HG03039 (cell line): ENCODE measurements around the gene CCDC92.

ENCODE experiments used
- ATAC-seq: cut with Tn5 transposase; IDR thresholded peaks from one replicate; pipeline ENCODE4 v1.9.1; 2021; ENCODE audit warnings: mild to moderate bottlenecking, moderate library complexity; ENCODE audit not compliant: unreplicated experiment

CCDC92 gene

DNA sequence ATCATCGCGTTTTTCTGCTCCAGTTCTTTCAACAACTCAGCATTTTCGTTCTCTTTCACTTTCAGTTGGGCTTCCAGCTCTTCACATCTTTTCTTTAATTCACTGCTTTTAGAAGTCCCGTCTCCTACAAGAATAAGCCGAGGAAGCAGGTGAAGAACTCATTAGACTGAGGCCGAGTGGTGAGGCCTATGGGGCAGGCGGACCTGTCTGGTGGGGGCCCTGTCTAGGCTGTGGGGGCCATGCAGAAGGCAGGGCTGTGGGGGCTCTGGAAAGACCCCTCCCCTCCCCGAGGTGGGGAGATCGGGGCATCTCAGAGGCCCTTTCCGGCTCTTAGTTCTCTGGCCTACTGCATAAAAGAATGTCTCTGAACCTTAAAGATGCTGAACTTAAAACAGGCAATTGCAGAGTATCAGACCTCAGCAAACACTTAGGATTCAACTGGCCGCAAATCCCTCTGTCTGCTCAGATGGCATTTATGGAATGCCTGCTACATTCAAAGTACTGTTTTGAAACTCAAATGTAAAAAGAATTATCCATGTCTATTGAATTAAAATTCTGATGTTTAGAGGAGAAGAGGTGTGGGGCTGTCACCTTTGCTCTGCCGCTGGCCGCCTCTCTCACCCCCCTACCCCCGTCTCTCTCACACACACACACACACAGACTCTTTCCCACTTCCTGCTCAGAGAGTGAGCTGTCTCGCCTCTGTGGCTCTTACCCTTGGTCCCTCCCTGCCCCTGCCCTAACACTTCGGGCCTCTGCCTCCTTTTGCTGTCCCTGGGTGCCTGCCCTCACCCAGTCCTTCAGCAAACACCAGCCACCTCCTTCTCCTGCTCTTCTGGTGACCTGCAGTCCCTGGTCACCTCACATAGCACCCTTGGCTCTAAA lies 34.7 kb downstream of the CCDC92 start:
- ATAC-seq: no peak

DNA sequence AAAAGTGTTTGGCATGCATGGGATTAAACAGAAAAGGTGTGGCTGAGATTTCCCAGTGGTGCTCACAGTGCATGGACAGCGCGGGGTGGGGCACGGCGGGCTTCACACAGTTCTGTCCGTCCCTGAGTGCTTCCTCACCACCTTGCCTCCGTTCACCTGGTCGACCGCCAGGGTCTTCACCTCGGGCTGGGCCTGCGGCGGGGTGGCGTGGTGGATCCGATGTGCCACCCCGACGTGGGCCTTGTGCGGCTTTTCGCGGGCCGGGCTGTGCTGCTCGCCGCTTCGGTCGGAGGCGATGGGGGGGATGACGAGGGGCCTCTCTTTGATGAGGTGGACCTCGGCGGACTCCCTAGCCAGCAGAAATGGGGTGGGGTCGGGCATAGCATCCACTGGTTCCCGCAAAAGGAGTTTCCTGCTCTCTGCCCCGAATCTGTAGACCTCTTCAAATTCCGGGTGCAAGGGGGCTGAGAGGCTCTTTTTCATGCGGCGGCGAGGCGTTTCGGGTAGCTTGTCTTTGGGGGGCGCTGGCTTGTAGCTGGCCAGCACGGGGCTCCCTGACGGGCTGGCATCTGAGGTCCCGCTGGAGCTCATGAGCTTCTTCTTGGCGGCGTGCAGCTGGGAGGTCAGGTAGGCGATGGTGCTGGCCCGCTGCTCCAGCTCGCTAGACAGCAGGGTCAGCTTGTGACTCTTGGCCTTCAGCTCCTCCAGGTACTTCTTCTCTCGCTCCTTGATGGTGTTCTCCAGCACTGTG lies 35.5 kb downstream of the CCDC92 start:
- no peak for ATAC-seq

DNA sequence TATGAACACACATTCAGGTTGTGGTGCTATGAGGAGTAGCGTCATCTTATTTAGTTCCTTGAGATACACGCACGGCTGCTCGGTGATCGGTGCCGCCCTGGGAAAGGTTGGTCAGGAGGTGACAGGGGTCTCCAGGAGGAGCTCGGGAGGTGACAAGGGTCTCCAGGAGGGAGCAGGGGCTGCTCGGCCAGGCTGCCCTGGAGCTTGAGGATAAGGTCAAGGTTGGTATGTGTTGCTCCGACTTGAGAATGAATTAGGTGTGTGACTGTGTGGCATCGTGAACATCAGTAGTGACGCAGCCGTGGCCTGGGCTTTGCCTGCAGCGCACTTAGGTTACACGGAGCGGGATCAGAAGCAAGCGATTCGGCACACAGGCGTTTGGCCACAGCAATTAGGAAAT lies 36.2 kb downstream of the CCDC92 start:
- no peak for ATAC-seq

DNA sequence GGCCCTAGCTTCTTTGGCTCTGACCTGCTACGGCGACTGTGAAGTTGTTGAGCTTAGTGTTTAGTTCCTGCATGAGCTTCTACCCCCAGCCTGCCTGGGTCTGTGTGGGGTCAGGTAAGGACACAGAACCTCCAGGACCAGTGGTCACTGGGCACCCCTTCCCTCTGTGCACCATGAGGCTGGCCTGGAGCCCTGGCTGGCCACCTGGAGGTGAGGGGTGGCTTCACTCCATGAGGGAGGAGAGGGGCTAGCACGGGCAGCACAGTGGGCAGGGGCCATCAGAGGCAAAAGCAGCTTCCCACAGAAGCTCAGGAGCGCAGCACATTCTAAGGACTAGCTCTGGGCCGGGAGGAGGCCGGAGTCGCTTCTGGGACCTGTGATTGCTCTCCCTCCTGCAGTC lies 36.7 kb downstream of the CCDC92 start:
- no peak for ATAC-seq

DNA sequence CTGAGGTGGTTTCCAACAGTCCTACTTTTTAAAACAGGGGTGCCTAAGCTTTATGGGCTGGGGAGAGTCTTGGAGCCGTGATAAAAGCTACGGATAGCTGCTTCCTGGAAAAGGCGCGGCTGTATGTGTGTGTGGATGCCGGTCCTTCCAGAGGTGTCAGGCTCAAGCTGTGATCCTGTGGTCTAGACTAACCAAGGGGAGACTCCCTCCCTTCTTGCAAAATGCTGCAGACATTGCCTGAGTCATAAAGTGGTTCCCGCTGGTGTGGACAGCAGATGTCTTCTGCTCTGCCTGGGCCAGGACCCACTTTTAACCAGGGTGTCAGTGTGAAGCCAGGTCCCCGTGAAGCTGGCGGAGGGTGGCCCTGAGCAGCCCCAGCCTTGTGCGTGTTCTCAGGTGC lies 37.8 kb downstream of the CCDC92 start:
- no peak for ATAC-seq

DNA sequence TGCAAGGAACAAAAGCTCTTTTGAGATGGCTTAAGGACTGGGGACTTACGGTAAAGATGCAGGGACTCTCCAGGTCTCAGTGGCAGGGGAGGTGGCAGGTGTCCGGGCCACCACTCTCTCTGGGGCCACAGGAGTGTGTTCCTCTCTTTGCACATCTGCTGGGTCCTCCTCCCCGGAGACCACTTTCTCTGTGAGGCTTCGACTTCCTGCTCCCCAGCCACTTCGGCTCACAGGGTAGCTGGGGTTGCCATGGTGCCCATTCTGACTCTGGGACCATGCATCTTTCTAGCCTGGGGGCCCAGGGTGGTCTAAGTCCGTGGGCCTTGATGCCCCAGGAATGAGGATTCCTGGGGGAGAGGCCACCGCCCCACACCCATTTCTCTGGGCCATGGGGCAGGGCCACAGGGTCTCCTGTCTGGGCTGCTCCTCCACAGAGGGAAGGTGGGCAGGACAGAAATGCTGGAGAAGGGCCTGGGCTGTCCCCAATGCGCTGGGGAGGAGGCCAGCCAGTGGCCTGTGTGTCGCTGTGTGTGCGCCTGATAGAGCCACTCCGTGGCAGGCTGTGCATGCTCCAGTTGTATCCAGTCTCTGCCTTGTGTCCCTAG lies 38.5 kb downstream of the CCDC92 start:
- no peak for ATAC-seq

DNA sequence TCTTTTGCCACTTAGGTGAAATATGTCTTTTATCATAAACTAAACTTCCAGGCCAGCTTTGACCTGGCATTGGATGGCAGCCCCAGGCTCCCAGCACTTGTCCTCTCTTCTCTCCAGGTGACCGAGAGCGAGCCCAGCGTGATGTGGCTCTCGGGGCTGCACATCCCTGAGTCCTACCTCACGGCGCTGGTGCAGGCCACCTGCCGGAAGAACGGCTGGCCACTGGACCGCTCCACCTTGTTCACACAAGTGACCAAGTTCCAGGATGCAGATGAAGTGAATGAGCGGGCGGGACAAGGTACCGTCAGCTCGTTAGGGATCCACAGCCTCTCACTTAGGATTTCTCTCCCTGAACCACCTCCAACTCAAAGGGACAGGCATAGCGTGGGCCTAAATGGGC lies 39.4 kb downstream of the CCDC92 start:
- no peak for ATAC-seq

DNA sequence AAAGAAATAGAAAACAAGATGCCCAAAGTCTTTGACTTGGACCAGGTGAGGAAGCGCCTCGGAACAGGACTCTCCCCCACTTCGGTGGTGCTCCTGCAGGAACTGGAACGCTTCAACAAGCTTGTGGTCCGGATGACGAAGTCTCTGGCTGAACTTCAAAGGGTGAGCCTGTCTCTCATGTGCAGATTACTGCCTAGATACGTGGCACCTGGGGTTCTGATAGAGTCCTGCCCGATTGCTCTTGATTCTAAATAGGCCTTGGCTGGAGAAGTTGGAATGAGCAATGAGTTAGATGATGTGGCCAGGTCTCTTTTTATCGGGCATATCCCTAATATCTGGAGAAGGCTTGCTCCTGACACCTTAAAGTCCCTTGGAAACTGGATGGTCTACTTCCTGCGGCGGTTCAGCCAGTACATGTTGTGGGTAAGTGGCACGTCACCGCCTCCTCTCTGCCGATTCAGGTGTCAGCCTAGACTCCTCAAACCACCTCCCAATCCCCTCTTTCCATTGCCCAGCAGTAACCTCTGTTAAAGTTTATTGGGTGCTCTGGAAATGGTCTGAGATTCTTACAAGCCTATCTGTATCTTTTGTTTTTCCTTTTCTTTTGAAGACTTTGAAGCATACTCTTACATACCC lies 40.8 kb downstream of the CCDC92 start:
- ATAC-seq: no peak

DNA sequence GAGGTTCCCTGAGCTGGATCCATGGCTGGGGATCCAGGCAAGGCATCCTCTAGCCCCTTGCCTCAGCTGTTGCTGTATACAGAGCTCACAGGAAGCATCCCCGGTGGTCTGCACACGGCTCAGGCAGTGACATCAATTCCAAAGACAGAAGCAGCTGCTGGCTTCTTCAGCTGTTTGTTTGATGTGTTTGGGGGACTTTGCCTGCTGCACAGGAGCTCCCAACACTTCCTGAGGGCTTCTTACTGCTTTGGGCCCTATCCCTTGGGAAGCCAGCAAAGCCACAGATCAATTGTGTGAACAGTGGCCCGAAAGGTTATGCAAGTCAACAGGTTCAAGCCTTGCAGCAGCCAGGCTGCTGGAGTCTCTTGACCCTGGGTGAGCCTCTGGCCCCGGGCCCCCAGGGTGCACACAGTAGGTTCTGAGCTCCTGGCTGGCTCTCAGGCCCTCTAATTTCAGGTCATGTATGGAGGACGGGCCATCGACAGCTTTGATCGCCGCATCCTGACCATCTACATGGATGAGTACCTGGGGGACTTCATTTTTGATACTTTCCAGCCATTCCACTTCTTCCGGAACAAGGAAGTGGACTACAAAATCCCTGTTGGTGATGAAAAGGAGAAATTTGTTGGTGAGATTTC lies 42.6 kb downstream of the CCDC92 start:
- no peak for ATAC-seq

DNA sequence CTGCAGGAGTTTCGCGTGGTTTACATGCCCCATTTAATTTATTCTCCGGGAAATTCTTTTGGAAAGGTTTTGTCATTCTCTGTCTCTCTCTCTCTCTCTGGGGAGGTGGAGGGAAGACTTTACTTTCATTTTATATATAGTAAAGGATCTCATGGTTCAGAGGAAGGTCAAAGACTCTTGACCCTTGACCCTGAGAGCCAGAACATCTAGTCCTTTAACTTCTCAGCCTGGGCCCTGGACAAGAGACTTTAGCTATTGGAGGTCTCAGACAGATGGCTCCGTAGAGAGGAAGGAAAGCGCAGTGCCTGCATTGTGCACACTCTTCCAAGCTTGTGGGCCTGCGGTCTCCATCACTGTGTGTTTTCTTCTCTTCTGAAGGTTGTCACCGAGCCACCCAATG lies 43.7 kb downstream of the CCDC92 start:
- ATAC-seq: no peak

DNA sequence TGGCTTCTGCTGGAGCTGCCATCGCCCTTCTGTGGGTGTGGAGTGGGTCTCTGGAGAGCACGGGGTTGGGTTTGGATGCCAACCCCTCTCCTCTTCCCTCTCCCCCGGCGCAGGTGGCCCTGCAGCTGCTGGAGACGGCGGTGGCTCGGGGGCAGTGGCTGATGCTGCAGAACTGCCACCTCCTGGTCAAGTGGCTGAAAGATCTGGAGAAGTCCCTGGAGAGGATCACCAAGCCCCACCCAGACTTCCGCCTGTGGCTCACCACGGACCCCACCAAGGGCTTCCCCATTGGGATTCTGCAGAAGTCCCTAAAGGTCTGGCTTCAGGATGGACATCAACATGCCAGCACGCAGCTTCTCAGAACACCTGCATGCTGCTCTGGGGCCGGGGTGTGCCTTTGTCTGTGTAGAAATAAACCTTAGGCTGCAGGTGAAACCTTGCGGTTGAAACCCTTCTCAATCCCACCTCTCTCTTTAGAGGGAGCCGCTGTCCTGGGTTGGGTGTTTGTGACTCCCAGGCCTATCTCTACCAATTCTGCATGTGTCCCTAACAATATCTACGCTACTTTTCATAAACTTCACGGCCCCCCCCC lies 44.3 kb downstream of the CCDC92 start:
- ATAC-seq: no peak

DNA sequence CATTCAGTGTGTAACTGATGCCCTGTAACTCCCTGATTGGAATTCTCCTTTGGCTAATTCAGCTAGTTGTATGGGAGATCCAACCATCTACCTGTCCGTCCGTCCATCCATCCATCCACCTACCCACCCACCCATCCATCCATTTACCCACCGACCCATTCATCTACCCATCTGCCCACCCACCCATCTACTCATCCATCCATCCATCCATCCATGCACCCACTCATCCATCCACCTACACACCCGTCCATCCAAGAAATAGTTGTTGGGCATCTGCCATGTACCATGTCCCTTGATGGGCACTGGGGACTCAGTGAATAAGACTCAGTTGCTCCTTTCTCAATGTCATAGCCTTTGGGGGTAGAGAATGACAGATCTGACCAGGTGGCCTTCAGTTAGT lies 48.1 kb downstream of the CCDC92 start:
- no peak for ATAC-seq

DNA sequence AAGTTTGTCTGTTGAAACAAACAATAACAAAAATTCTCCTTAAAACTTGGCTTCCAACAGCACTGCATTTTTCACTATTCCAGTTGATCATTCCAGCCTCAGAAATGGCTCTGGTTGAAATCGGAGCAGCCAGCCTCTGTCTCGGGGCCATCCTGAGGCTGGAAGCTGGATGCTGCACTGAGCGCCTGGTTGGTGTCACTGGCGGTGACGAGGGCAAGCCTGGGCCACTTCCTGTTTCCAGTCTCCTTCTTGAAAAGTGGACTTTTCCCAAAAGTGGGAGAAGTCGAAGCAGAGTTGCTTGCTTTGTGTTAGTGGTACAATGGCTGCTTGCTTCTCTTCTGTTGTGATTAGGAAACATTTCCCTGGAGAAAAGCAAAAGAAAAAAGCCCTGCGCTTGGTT lies 48.7 kb downstream of the CCDC92 start:
- no peak for ATAC-seq

DNA sequence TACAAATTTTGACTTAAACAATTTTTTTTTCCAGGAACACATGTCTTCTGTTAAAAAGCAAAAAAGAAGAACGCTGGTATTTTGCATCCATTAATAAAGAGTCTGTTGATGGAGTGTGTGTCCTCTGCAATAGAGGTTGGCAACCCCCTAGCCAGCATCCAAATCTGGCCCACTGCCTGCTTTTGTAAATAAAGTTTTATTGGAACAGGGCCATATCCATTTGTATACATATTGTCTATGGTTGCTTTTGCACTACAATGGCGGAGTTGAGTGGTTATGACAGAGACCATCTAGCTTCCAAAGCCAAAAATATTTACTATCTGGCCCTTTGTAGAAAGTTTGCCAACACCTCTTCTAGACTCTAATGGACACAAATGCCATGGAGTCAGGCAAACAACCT lies 49.6 kb downstream of the CCDC92 start:
- no peak for ATAC-seq

DNA sequence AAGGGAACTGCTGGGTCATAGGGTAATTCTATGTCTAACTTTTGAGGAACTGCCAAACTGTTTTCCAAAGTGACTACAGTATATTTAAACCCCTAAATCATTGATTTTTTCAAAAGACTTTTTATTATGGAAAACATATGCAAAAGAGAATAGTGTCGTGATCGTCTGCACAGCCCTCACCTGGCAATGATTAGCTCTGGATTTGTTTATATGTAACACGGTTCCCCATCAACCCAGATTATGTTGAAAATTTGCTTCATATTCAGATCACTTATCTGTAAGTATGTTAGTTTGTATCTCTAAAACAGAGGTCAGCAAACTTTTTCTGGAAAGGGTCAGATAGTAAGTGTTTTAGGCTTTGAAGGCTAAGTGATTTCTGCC lies 52.7 kb downstream of the CCDC92 start:
- no peak for ATAC-seq

DNA sequence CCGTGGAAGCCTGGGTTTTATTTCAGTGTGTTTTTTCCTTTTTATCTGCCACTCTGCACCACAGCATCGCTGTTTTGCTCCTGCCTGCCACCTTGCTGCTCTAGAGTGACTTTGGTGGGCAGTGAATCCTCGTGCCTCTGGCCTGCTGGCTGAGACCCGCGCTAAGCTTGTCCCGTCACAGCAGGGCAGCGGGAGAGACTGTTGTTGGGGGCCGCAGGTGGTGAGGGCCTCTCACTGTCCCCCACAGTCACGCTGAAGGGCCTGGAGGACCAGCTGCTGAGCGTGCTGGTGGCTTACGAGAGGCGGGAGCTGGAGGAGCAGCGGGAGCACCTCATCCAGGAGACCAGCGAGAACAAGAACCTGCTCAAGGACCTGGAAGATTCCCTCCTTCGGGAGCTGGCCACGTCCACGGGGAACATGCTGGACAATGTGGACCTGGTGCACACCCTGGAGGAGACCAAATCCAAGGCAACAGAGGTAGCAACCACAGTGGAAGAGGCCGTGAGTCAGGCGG lies 55.2 kb downstream of the CCDC92 start:
- ATAC-seq: no peak

DNA sequence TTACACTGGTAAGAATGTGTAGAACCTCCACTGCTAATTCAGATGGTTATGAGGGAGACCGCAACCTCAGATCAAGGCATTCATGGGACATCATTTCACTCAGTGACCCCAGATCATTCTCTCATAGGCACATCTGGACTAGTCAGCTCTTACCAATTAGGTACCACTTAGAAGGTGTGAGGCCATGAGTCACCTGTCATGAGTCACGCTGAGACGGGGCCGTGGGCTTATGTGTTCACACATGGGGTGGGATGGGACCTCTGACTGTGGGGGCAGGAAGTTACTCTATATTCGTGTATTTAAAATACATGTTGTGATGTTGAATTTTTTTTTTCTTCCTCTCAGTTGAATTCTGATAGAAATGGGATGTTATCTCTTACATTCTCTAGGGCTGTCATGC lies 55.9 kb downstream of the CCDC92 start:
- ATAC-seq: no peak

DNA sequence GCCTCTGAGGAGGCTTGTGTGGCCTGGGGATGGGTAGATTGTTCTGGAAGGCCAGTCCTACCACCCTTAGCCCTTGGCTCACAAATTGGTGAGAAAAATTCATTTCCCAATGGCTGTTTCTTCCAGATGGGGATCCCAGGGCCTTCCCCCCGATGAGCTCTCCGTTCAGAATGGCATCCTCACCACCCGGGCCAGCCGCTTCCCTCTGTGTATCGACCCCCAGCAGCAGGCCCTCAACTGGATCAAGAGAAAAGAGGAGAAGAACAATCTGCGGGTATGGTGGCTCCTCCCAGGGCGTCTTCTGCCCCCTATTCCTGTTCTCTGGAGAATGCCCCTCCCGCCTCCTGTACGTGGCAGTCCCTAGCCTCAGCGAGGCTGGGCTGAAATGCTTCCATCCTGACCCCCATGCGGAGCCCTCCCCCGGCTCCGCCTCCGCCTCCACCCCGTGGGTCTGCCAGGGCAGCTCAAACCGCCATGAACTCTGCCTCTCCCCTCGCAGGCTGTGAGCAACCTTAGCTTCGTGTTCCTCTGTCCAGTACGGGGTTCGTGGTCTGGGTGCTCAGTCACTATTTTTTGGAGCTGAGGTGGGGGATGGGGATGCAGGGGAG lies 57.8 kb downstream of the CCDC92 start:
- ATAC-seq: no peak

DNA sequence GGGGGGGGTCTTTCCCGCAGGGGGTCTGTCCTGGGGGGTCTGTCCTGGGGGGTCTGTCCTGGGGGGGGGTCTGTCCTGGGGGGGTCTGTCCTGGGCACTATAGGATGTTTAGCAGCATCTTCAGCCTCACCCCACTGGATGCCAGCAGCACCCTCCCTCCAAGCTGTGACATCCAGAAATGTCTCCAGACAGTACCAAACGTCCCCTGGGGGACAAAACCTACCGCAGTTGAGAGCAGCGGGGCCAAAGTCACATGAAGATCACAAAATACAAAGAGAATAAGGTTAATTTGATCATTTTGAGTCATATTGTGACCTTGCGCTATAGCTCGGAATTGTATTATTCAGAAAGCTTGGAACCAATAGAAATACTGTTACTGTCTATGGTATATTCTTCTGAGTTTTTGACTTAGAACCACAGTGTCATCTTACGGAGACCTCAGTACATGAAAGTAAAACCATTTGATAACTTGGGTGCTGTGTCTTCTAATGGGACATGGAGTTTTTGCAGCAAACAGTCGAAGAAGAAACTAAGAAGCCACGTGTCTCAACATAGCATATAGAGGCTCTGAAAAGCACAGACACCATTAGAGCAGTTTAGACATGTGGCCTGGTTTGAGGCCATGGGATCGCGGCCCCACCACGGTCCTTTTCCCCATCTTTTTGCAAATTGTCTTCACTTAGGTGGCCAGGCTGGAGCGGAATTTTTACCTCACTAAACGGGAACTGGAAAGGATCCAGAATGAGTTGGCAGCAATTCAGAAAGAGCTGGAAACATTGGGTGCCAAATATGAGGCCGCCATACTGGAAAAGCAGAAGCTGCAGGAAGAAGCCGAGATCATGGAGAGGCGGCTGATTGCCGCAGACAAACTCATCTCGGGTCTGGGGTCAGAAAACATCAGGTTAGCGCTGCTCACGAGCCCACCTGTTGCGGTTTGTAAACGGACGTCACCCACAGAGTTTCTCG lies 59.9 kb downstream of the CCDC92 start:
- no peak for ATAC-seq
